ENCODE results near the gene SFRP2.

The SFRP2 gene

DNA sequence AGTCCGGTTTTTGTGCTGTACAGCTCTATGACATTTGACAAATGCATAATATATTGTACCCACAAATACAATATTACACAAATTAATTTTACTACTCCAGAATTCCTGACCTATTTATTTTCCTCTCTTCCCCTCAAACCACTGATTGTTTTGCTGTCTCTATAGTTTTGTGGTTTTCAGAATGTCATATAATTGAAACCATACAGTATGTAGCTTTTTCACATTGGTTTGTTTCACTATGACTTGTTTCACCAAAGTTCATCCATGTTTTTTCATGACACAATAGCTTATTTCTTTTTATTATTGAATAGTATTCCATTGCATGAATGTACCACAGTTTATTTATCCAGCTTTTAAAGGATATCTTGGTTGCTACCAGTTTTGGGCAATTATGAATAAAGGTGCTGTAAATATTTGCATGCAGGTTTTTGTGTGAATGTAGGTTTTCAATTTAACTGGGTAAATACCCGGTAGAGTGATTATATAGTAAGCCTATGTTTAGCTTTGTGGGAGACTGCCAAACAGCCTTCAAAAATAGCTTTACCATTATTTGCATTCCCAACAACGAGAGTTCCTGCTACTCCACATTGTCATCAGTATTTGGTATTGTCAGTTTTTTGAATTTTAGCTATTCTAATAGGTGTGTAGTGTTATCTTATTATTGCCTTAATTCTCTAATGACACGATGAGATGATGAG, 55.0 kb downstream of the SFRP2 start:
- no peak for DNase-seq (ENCODE audit: low read depth)
- TF ChIP-seq, protein P1, sequence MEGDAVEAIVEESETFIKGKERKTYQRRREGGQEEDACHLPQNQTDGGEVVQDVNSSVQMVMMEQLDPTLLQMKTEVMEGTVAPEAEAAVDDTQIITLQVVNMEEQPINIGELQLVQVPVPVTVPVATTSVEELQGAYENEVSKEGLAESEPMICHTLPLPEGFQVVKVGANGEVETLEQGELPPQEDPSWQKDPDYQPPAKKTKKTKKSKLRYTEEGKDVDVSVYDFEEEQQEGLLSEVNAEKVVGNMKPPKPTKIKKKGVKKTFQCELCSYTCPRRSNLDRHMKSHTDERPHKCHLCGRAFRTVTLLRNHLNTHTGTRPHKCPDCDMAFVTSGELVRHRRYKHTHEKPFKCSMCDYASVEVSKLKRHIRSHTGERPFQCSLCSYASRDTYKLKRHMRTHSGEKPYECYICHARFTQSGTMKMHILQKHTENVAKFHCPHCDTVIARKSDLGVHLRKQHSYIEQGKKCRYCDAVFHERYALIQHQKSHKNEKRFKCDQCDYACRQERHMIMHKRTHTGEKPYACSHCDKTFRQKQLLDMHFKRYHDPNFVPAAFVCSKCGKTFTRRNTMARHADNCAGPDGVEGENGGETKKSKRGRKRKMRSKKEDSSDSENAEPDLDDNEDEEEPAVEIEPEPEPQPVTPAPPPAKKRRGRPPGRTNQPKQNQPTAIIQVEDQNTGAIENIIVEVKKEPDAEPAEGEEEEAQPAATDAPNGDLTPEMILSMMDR (conservative IDR thresholded peaks at IDR 0.05; ENCODE audit: low read length): no peak
- no peak overlapping the region for H3K4me3 ChIP-seq (ENCODE audit: low read length)

DNA sequence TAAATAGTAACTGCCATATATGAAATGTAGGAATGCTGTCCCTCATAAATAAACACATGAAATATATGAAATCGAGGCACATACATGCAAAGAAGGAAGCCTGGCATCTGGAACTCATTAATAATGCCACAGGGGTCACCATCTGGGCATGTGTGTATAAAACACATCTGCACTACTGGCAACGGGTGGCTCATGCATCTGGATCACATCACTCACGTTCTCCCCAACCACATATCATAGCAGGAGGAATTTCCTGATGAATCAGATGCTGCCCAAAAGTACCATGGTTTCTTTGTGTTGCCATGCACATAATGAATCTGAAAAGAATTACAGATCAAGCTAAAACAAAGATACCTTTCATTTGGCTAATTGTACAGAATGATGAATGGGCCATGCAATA, 57.6 kb downstream of the SFRP2 start:
- TF ChIP-seq, protein P1 (conservative IDR thresholded peaks at IDR 0.05; ENCODE audit: low read length): no peak
- H3K4me3 ChIP-seq (ENCODE audit: low read length): no peak overlapping the region
- DNase-seq (ENCODE audit: low read depth): peak; percentile 89

Data from AG10803 (cell line).